NCI-H748 treated with DMSO at 0.1 percent for 48 hours (cell line): ENCODE measurements around the gene RAB33B.
"Not testable (repeated sequence)": the region's sequence is repeated elsewhere in the genome, so short reads cannot be mapped to it uniquely, and the experiment has no call there.

ENCODE experiments used
- DNase-seq: peaks from one replicate; lab custom pipeline; 2025; lab: John Stamatoyannopoulos, UW

Gene RAB33B

DNA sequence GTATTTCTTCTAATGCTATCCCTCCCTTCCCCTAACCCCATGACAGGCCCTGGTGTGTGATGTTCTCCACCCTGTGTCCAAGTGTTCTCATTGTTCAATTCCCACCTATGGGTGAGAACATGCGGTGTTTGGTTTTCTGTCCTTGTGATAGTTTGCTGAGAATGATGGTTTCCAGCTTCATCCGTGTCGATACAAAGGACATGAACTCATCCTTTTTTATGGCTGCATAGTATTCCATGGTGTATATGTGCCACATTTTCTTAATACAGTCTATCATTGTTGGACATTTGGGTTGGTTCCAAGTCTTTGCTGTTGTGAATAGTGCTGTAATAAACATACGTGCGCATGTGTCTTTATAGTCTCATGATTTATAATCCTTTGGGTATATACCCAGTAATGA lies 10.6 kb downstream of the RAB33B start:
- DNase-seq, result not testable (repeated sequence)

DNA sequence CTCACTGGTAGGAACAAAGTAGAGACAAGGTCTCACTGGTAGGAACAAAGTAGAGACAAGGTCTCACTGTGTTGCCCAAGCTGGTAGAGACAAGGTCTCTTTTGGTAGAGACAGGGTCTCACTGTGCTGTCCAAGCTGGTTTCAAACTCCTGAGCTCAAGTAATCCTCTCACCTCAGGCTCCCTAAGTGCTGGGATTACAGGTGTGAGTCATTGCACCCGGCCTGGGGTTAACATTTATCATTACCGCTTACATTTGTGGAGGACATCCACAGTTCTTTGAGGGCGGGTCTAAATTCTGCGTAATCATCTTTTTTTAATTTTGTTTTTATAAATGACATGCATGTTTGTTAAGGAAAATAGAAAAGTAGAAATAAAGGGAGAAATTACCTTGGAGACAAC lies 12.0 kb downstream of the RAB33B start:
- DNase-seq, result no peak

DNA sequence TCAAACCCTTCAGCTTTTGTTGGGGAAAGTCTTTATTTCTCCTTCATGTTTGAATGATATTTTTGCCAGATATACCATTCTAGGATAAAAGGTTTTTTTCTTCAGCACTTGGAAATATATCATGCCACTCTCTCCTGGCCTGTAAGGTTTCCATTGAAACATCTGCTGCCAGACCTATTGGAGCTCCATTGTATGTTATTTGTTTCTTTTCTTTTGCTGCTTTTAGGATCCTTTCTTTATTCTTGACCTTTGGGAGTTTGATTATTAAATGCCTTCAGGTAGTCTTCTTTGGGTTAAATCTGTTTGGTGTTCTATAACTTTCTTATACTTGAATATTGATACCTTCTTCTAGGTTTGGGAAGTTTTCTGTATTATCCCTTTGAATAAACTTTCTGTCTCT lies 14.8 kb downstream of the RAB33B start:
- DNase-seq, result not testable (repeated sequence)

DNA sequence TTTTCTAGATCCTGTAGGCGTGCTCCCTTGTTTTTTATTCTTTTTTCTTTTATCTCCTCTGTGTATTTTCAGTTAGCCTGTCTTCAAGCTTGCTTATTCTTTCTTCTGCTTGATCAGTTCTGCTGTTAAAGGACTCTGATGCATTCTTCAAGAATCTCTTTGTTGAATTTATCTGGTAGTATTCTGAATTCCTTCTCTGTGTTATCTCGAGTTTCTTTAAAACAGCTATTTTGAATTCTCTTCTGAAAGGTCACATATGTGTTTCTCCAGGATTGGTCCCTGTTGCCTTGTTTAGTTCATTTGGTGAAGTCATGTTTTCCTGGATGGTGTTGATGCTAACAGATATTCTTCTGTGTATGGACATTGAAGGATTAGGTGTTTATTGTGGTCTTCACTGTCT lies 15.3 kb downstream of the RAB33B start:
- DNase-seq, result no peak

DNA sequence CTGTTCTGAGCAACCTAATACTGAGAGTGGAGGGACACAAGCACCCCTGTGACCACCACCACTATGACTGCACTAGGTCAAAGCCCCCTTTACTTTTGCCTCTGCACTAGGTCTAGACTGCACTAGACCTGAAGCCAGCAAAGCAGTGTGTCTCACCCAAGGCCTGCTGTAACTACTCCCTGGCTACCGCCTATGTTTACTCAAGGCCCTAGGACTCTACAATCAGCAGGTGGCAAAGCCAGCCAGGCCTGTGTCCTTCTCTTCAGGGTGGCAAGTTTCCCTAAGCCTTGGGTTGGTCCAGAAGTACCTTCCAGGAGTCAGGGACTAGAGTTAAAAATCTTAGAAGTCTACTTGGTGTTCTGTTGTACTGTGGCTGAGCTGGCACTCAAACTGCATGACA lies 15.9 kb downstream of the RAB33B start:
- no peak for DNase-seq

DNA sequence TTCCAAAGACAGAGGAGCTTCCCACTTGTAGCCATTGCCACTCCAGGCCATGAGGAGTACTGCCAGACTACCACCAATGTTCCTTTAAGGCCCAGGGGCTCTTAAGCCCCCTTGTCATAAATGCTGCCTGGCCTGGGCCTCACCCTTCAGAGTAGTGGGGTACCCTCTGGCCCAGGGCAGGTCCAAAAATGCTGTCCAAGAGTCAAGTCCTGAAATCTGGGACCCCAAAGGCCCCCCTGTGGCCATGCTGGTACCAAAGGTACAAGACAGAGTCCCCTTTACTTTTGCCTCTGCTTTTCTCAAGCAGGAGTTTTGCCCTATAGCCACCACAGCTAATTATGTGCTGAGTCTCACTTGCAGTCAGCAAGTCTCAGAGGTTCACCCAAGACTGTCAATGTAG lies 16.4 kb downstream of the RAB33B start:
- DNase-seq, result no peak

DNA sequence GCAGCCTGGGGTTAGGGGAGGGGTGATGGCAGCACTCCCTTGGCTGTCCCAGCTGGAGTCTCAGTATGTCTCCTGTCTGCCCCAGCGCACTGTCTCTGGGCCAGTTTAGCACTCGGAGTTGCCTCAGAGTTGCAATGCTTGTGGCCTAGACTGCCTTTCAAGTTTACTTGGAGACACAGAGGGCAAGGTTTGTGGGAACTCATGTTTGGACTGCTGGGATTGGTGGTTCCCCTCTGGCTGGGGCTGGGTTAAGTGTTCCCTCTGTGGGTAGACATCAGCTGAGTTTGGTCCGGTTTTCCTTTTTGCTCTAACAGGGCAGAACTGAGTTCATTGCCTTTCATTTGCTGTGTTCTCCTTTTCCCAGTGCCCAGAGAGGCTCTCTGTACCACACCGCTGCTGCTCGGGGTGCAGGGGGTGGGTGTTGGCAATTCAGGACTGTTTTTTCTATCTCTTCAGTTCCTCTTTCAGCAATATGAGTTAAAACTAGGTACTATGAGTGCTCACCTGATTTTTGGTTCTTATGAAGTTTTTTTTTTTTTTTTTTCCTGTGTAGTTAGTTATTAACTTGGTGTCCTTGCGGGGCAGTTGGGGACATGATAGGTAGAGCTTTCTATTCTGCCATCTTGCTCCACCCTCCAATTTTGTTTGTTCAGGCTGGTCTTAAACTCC lies 17.2 kb downstream of the RAB33B start:
- no peak for DNase-seq

DNA sequence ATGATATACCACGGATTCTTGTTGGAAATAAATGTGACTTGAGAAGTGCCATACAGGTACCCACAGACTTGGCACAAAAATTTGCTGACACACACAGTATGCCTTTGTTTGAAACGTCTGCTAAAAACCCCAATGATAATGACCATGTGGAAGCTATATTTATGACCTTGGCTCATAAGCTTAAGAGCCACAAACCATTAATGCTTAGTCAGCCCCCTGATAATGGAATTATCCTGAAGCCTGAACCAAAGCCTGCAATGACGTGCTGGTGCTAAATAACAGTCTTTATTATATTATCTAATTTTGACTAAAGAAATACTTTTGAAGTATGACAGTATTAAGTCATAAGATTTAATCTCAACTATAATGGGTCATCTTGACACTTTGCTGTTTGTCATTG lies 18.9 kb downstream of the RAB33B start:
- DNase-seq, result no peak

DNA sequence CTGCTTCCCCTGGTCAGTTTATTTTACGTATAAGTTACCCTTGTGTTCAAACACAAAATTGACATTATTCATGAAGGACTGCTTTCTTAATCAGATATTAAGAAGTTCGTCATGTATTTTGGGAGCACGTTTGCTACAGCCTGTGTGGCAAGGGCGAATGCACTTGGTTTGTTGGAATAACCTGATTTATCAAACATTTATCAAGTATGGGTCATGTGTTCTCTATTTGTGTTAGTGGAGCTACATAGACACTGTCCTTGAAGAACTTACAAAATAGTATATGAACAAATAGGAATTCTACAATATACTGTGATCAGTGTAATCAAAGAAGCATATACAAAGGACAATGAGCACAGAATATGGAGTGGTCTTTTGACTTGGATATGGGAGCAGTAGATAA lies 22.4 kb downstream of the RAB33B start:
- no peak for DNase-seq

DNA sequence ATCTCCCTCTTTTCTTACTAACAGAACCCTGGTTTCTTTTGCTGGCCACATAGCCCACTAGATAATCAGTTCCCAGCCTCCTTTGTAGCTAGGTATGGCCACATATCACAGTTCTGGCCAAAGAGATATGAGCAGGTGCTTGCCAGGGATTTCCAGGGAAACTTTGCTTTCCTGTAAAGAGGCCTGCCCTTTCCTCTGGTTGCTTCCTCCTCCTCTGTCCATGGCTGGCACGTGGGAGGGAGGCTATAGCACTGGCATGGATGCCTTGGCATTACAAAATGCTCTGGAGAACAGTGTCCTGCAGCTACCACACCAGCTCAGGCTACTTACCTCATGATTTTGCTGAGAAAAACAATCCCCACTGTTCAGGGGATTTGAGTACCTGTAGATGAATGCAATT lies 27.5 kb downstream of the RAB33B start:
- no peak for DNase-seq

DNA sequence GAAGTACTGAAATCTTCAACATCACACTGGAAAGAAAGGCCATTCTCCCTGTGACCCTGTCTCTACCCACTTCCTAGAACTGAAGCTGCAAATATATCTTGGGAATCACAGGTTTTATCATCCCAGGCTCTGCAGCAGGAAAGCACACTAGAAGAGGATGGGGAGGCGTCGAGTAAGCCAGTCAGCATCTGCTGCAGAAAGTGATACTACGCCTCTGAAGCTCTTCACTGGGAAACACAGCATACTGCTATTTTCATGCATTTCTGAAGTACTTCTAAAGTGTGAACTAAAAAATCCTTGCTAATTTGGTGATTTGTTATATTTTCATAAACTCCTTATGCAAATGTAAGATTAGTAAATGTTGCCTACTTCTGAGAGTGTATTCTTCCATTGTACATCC lies 29.1 kb downstream of the RAB33B start:
- DNase-seq, result no peak

DNA sequence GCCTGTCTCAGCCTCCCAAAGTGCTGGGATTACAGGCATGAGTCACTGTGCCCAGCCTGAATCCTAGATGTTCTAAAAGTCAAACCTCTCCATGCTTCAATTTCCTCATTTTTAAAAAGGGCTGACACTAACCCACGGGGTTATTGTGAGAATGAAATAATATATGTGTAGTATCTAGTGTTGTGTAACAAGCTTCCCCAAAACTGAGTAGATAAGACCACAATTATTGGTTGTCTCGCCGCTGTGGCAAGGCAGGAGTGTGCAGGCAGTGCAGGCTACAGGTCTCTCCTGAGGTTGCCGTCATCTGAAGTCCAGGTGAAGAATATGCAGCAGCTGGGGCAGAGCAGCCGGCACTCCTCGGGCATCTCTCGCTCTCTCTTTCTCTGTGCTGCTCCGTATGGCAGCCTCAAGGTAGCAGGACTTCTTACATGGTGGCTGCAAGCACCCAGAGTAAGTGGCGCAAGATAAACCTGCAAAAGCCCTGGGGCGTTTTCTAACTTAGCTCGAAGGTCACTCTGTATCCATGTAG lies 30.9 kb downstream of the RAB33B start:
- DNase-seq, result no peak

DNA sequence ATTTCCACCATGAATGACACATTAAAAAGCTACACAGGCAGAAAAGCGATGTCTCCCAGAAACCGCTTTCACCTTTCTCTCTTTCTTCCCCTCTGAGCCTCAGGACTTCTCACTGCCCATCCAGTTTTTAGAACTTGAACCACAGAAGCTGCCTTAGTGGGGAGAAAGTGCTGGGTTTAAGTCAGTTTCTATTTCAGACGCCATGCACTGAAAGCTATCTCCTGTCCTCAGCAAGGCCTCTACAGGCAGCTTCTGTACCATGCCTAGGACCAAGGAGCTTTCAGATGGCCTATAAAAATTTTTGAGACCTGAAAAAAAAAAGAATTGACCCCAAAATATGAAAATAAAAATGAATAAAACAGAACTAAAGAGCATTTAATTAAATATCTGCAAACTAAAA lies 34.5 kb downstream of the RAB33B start:
- no peak for DNase-seq

DNA sequence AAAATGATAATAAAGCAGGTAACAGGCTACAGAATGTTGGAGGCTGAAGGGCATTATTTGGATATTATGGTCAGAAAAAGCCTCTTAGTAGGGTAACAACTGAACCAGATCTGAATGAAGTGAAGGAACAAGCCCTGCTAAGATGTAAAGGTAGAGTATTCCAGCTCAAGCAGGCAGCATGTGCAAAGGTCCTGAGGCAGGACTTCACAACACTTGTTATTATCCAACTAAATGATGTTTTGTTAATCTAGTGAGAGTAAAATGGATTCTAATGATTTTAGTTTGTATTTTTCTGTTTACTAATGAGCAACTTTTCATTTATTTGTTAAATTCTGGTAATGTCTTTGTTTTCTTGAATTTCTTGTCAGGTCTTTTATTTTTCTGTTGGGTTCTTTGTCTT lies 35.7 kb downstream of the RAB33B start:
- DNase-seq, result no peak

DNA sequence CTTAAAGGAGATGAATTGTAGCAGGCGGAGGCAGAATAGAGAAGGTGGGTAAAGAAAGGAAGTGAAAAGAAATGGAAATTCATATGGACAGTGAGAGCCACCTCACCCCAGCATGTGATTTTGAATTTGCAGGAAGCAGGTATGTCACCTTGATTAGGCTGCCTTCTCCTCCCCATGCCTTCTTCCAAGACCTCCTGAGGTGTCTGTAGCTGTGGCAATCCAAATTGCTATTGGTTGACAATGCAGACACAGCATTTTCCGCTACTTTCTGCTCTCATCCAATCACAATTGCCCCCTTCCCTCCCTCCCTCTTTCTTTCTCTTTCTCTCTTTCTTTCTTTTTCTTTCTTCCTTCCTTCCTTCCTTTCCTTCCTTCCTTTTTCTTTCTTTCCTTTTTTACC lies 38.5 kb downstream of the RAB33B start:
- DNase-seq, result no peak

DNA sequence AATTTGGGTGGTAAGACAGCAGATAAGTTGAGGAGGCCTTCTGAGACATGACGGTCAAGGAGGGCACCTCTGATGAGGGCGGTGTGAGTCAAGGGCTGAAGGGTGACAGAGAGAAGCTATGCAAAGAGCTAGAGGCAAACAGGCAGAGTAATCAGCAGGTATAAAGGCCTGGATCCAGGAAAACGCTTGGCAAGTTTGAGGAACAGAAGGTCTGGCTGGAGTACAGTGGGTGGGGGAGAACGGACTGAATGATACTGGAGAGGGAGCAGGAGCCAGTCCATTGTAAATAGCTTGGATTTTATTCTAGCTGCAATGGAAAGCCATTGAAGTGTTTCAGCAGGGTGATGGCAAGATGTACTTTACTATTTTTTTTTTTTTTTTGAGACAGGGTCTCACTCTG lies 39.3 kb downstream of the RAB33B start:
- DNase-seq, result no peak

DNA sequence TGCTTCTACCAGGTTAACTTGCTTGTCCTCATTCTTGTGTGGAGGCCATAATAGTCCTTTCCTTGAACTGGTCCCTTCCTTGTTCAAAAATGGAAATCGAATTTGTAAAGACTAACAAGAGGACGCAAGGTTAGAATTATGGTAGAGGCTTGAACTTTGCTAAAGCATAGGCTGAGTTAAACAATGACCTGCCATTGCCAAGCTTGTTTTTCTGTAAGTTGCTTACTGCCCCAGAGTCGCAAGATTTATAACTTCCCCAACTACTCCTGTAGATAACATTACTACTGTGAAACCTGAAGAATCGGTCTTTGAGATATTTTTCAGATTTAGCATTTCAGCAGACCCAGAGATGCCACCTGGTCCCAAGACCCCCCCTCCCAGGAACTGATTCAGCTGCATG lies 45.3 kb downstream of the RAB33B start:
- DNase-seq, result no peak

DNA sequence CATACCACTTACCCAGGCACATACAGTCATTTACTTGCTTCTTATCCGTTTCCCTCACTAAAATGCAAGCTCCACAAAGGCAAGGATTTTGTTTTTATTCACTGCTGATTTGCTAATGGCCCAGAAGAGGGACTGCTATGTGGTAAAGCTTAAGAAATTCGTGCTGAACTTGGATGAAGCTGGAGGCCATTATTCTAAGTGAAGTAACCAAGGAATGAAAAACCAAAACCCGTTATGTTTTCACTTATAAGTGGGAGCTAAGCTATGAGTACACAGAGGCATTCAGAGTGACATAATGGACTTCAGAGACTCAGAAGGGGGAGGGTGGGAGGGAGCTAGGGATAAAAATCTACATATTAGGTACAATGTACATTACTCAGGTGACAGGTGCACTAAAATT lies 47.2 kb downstream of the RAB33B start:
- DNase-seq, result no peak

DNA sequence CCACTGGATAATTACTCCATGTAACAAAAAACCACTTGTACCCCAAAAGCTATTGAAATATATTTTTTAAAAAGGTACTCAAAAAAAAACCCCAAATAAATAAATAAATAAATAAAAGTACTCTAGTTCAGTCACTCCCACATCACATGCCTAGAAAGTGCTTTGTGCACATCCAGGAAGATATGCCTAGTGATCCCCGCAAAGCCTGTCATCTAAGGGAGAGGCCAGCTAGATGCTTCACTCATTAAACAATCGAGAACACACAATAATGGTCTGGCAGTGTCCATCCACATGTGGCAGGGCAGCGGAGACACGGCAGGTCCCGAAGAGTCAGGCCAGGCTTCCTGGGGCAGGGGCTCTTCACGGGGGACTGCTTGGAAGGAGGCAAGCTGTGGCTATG lies 47.6 kb downstream of the RAB33B start:
- no peak for DNase-seq

DNA sequence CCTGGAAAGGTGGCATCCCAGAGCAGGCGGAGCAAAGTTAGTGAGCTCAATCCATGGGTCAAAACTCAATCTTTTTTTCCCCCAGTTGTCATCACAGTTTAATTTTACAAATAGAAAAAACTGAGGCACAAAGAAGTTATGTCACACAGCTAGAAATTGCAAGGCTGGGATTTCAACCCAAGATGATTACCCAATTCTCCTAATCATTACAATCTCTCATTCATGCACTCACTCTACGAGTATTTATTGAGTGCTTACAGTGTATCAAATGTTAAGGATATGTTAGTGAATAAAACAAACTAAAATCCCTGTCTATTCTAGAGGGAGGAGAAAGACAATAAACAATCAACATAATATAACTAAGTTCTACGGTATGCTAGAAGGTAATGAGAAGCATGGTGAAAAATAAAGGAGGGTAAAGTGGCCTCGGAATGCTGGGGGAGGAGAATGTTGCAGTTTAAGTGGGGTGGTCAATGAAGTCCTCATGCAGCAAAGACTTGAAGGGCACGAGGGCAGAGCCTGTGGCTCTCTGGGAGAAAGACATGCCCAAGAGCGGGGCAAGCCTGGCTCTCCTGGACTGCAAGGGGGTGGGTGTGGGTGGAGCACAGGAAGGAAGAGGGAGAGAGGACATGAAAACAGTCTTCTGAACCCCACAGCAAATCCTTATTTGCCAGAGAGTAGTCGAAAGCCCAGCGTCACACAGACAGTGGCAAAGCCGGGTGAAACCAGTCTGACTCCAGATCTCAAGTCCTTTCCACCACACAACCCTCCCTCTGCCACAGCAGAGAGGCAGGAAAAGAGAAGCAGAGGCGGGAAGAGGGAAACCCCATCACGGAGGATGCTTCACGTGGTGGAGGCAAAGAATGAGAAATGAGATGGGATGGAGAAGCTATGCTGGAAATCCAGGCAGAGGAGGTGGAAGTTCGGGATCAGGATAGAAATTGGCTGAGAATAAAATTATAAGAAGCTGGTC lies 48.3 kb downstream of the RAB33B start:
- DNase-seq, result no peak

DNA sequence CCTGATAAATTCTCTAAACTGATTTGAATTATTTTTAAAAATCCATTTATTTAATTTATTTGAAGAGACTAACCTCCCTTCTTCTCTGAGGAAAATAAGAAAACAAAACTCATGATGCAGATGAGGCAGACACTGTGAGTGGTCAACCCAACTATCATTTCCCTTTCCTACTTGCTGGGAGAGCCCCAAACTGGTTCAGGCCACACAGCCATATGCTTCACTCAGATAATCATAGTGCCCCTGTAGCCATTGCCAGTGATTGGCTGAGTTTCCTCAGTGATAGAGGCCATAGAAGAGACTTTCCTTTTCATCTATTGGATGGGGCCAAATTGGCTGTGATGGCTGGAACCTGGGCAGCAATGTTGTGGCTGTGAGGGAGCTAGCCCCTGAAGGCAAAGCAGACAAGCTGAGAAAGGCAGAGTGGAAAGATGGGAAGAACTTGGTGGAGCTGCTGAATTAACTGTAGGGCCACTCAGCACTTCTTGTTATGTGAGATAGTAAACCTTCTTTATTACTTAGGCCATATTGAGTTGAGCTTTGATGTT lies 49.8 kb downstream of the RAB33B start:
- DNase-seq, result no peak

DNA sequence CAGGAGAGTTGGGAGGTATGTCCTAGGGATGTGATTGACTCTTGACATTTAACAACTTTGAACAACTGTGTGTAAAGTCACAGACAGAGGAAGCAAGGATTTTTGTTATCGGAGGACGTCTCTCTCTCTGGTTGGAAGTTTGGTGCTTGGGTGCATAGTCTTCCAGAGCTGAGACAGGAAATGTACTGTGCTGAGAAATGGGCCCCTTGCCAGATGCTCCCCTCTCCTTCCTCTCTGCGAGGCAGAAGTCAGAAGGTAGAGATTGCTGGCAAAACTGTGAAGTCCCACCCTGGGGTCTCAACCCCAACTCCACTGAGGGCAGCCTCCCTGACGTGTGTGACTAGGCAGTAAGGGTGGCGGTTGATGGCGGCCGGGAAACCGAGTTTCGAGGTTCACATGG lies 52.9 kb downstream of the RAB33B start:
- DNase-seq, result no peak
